Stomach (tissue), 4 donors: ENCODE results near the gene P4HTM.
A peak's percentile ranks its signal among the peaks of the same experiment; 100 is the strongest.

Source experiments
- CTCF ChIP-seq, 7 experiments: fragments of 450-650 bp in 4 of 7; fragments of 200-600 bp in 3 of 7; sonication (generic) in 3 of 7; IDR thresholded peaks; one replicate each; pipeline ENCODE4 v1.5.1; 2016 to 2019; ENCODE audit warnings: antibody characterized with exemption in 7 of 7, control low read depth in 2 of 7, mild to moderate bottlenecking in 1 of 7
- EP300 ChIP-seq: sonication (generic); formaldehyde crosslinking; IDR thresholded peaks from one replicate; pipeline ENCODE4 v1.6.1; 2017; ENCODE audit warnings: antibody characterized with exemption
- POLR2A ChIP-seq, 4 donors: fragments of 450-650 bp; IDR thresholded peaks; one replicate each; pipeline ENCODE4 v1.6.1; 2016; ENCODE audit warnings: antibody characterized with exemption in 4 of 4, control low read depth in 2 of 4, mild to moderate bottlenecking in 1 of 4, moderate library complexity in 1 of 4
- POLR2AphosphoS5 ChIP-seq, 3 donors: sonication (generic); formaldehyde crosslinking; IDR thresholded peaks; one replicate each; pipeline ENCODE4 v1.6.1; 2016; ENCODE audit warnings: antibody characterized with exemption in 3 of 3

GRCh38 chr3:49007068-49007770, 17.2 kb downstream of the P4HTM start, which contains the start of gene WDR6:
- TF ChIP-seq CTCF (IDR thresholded peaks at IDR 0.05) (peak in 2 of 7 experiments; percentile 57 to 58), POLR2A (IDR thresholded peaks at IDR 0.05) (no peak), POLR2AphosphoS5 (IDR thresholded peaks at IDR 0.05) (peak; percentile 71 to 95 (median 85)), EP300 (no peak)
